ENCODE results near the gene TUBB4A.

GRCh38 chr19:6532244-6532999 lies 30.3 kb upstream of the TUBB4A start:
- no peak for TF ChIP-seq POLR2A (IDR thresholded peaks at IDR 0.05; ENCODE audit: control extremely low read depth in 1 of 2, low read depth in 2 of 2, low read length in 2 of 2)
- no peak for TF ChIP-seq TCF12 (IDR thresholded peaks at IDR 0.05; ENCODE audit: low read depth, low read length)
- no peak for TF ChIP-seq MAFK (IDR thresholded peaks at IDR 0.05; ENCODE audit: low read depth, low read length)
- no peak for TF ChIP-seq CTCF (IDR thresholded peaks at IDR 0.05; ENCODE audit: control extremely low read depth in 1 of 3, insufficient read depth in 1 of 3, low read depth in 1 of 3, low read length in 3 of 3)
- no peak for TF ChIP-seq TAF1 (IDR thresholded peaks at IDR 0.05; ENCODE audit: low read depth, low read length)
- TF ChIP-seq SRF (IDR thresholded peaks at IDR 0.05; ENCODE audit: low read depth, low read length), result no peak

All from H1 (cell line).